Testis (tissue), 2 donors: ENCODE results near the gene BTN2A1.

Experiments used
- POLR2A ChIP-seq: fragments of 450-650 bp; IDR thresholded peaks from one replicate; pipeline ENCODE4 v1.6.1; 2017; ENCODE audit warnings: antibody characterized with exemption, mild to moderate bottlenecking, moderate library complexity
- TF ChIP-seq, protein P1 (sequence below), 3 experiments: fragments of 450-650 bp in 2 of 3; fragments of 200-600 bp in 1 of 3; sonication (generic) in 1 of 3; IDR thresholded peaks; one replicate each; pipeline ENCODE4 v1.5.1; 2016 to 2019; ENCODE audit warnings: antibody characterized with exemption in 3 of 3, mild to moderate bottlenecking in 2 of 3, moderate library complexity in 1 of 3

DNA sequence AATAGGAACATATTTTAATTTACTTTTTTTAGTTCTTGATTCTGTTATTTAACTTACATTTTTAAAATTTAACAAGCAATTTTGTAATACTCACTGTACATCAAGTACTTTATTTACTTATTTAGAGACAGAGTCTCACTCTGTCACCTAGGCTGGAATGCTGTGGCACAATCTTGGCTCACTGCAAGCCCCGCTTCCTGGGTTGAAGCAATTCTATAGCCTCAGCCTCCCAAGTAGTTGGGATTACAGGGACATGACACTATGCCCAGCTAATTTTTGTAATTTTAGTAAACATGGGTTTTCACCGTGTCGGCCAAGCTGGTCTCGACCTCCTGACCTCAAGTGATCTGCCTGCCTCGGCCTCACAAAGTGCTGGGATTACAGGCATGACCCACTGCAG lies 10.5 kb upstream of the BTN2A1 start:
- TF ChIP-seq, protein P1, sequence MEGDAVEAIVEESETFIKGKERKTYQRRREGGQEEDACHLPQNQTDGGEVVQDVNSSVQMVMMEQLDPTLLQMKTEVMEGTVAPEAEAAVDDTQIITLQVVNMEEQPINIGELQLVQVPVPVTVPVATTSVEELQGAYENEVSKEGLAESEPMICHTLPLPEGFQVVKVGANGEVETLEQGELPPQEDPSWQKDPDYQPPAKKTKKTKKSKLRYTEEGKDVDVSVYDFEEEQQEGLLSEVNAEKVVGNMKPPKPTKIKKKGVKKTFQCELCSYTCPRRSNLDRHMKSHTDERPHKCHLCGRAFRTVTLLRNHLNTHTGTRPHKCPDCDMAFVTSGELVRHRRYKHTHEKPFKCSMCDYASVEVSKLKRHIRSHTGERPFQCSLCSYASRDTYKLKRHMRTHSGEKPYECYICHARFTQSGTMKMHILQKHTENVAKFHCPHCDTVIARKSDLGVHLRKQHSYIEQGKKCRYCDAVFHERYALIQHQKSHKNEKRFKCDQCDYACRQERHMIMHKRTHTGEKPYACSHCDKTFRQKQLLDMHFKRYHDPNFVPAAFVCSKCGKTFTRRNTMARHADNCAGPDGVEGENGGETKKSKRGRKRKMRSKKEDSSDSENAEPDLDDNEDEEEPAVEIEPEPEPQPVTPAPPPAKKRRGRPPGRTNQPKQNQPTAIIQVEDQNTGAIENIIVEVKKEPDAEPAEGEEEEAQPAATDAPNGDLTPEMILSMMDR (IDR thresholded peaks at IDR 0.05) = no peak
- no peak for TF ChIP-seq POLR2A
